ENCODE results near the gene S100P.

- TF ChIP-seq CTCF (conservative IDR thresholded peaks at IDR 0.05; ENCODE audit: low read length) (no peak), EZH2phosphoT487 (IDR thresholded peaks at IDR 0.05; ENCODE audit: borderline replicate concordance, low read depth, low read length) (no peak)
These were observed 30.9 kb downstream of the S100P start for GRCh38 chr4:6724421-6725111.

Data from OCI-LY7 (cell line).